GM12891 (cell line): ENCODE results near the gene POLDIP2.

Experiments
- PAX5 ChIP-seq: IDR thresholded peaks from 2 replicates; pipeline ENCODE4 v1.6.1; 2011; ENCODE audit warnings: low read length, moderate library complexity, mild to moderate bottlenecking; ENCODE audit not compliant: insufficient read depth, severe bottlenecking
- POLR2A ChIP-seq: IDR thresholded peaks from 2 replicates; pipeline ENCODE4 v1.6.1; 2011; ENCODE audit warnings: low read depth, low read length, control low read depth

DNA sequence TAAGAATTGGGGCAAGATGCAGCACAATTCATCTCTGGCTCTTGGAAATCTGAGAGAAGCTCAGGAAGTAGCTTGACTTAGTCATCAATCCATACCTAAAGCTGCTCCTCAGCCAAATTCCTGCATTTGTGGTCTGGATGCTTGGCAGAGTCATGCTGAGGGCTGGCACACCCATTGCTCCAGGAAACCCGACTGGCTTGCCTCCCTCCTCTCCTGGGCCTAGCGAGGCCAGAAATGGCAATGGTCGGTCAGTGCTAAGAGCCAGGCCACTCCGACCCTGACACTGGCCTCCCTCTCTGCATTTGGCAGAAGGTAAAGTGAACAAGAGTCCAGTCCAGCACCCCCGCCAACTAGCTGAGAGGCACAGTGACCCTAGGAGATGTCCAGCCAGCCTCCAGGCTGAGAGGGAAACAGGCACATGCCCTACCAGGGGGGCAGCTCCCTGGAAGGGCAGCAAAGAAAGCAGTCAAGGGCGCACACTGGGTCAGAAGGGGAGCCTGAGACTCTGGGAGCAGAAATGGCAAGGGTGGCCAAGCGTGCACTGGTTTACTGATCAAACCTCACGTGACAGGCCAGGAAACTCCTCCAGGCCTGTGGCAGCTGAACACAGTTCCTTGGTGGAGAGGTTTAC is 10.0 kb downstream of the POLDIP2 start:
- TF ChIP-seq POLR2A (no peak), PAX5 (no peak)
